22Rv1 (cell line): ENCODE results near the gene OR2V1.
"Not testable (repeated sequence)": the region's sequence is repeated elsewhere in the genome, so short reads cannot be mapped to it uniquely, and the experiment has no call there.

Source experiments
- H3K27ac ChIP-seq: fragments of 450-650 bp; 2 replicates; pipeline ENCODE4 v1.5.1; 2017
- CTCF ChIP-seq: fragments of 450-650 bp; IDR thresholded peaks from 2 replicates; pipeline ENCODE4 v1.5.1; 2017; ENCODE audit warnings: mild to moderate bottlenecking
- ZFX ChIP-seq: fragments of 450-650 bp; IDR thresholded peaks from 2 replicates; pipeline ENCODE4 v1.6.1; 2017; ENCODE audit warnings: antibody characterized with exemption, borderline replicate concordance

The OR2V1 gene

GRCh38 chr5:181153814-181154213, 22.8 kb upstream of the OR2V1 start:
- TF ChIP-seq ZFX = no peak
- TF ChIP-seq CTCF = no peak
- H3K27ac ChIP-seq = no peak overlapping the region

GRCh38 chr5:181152406-181152805, 21.4 kb upstream of the OR2V1 start:
- no peak for TF ChIP-seq CTCF
- no peak for TF ChIP-seq ZFX
- H3K27ac ChIP-seq = no peak overlapping the region

GRCh38 chr5:181151146-181151545, 20.2 kb upstream of the OR2V1 start:
- no peak overlapping the region for H3K27ac ChIP-seq

GRCh38 chr5:181149806-181150733, 19.1 kb upstream of the OR2V1 start:
- no peak for TF ChIP-seq CTCF
- TF ChIP-seq ZFX = no peak
- H3K27ac ChIP-seq = no peak overlapping the region

More at GRCh38 chr5:181151146-181151545, 20.2 kb upstream of the OR2V1 start:
- TF ChIP-seq CTCF (no peak), ZFX (no peak)

- H3K27ac ChIP-seq = no peak overlapping the region
Measured at GRCh38 chr5:181149355-181149754, 18.4 kb upstream of the OR2V1 start.

GRCh38 chr5:181146927-181147636, 16.1 kb upstream of the OR2V1 start, which contains the start of gene OR2V2:
TSS of gene OR2V2 (plus strand) at chr5:181147586. CDS start at chr5:181154943, 7,357 bp downstream.
- not testable (repeated sequence) for H3K27ac ChIP-seq

More at GRCh38 chr5:181149355-181149754, 18.4 kb upstream of the OR2V1 start:
- TF ChIP-seq ZFX = no peak
- TF ChIP-seq CTCF = no peak

GRCh38 chr5:181145133-181145532, 14.2 kb upstream of the OR2V1 start:
- no peak overlapping the region for H3K27ac ChIP-seq
- TF ChIP-seq ZFX = no peak
- TF ChIP-seq CTCF = no peak
